Mucosa of stomach (tissue), 1 donor: ENCODE data around the gene HSP90AA1.
"Not testable (repeated sequence)": the region's sequence is repeated elsewhere in the genome, so short reads cannot be mapped to it uniquely, and the experiment has no call there.

Experiments used
- H3K27me3 ChIP-seq: one replicate; pipeline ENCODE4 v1.7.0; 2013; ENCODE audit warnings: mild to moderate bottlenecking, low read length; ENCODE audit not compliant: control insufficient read depth, insufficient read depth
- H3K36me3 ChIP-seq: one replicate; pipeline ENCODE4 v1.7.0; 2013; ENCODE audit warnings: low read length; ENCODE audit not compliant: control insufficient read depth, insufficient read depth
- H3K4me1 ChIP-seq: one replicate; pipeline ENCODE4 v1.7.0; 2013; ENCODE audit warnings: mild to moderate bottlenecking, low read length; ENCODE audit not compliant: control insufficient read depth, insufficient read depth
- H3K4me3 ChIP-seq: one replicate; pipeline ENCODE4 v1.7.0; 2013; ENCODE audit warnings: low read length
- H3K9ac ChIP-seq: one replicate; pipeline ENCODE4 v1.7.0; 2013; ENCODE audit warnings: mild to moderate bottlenecking, low read length, moderate library complexity
- H3K9me3 ChIP-seq: one replicate; pipeline ENCODE4 v1.7.0; 2013; ENCODE audit warnings: mild to moderate bottlenecking, low read length, moderate library complexity; ENCODE audit not compliant: control insufficient read depth
- donor health status: Pancreatic carcinoma.

HSP90AA1 gene

DNA sequence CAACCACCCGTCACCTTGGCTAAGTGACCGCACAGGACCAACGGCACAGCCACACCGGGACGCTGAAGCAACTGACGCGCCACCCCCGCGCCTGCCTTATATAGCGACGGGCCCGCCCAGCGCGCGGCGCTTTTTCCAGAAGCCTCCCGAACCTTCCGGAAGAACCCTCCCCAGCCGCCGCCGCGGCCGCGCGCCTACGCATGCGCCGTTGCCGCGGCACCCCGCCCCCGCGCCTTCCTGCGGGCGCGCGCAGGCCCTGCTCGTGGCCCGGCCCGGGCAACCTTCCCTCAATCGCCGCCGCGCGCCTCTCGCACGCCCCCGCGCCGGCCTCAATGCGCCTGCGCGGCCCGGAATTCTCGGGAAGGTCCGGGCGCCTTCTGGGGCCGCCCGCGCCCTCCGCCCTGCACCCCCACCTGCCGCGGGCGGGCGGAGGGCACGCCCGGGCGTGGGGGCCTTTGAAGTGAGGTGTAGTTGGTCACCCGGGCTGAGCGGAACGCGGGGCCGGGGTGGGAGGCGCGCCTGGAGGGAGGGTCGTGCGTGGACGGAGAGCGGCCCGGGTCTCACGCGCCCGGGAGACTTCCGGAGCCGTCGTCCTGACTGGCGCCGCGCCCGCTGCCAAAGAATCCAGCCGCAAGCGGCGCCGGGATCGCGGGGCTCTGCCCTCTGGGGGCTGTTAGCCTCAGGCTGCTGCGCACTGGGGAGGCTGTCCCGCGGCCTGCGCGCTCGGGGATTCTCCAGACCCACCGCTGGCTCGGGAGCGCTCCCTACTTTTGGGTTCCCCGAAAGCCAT is at the start of gene HSP90AA1:
HSP90AA1 (minus strand) TSS at position 73 of the 790 bp plus-strand sequence. CDS start 666 bp downstream, outside the sequence.
- Histone ChIP-seq H3K9me3 (no peaks in the 10 kb centered on the region), H3K4me3 (peak within 1 kb of the TSS; percentile 80), H3K4me1 (peaks cover 25% of the 10 kb centered on the region), H3K36me3 (peaks cover 9% of the 10 kb centered on the region), H3K9ac (peak within 1 kb of the TSS; percentile 97), H3K27me3 (no peaks in the 10 kb centered on the region)

DNA sequence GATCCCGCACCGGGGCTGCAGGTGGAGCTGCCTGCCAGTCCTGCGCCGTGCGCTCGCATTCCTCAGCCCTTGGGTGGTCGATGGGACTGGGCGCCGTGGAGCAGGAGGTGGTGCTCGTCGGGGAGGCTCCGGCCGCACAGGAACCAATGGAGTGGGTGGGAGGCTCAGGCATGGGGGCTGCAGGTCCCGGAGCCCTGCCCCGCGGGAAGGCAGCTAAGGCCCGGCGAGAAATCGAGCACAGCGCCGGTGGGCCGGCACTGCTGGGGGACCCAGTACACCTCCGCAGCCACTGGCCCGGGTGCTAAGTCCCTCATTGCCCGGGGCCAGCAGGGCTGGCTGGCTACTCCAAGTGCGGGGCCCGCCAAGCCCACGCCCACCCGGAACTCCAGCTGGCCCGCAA is 48.6 kb upstream of the HSP90AA1 start:
- H3K27me3 ChIP-seq, H3K9ac ChIP-seq, H3K9me3 ChIP-seq, H3K4me3 ChIP-seq, H3K36me3 ChIP-seq, H3K4me1 ChIP-seq: not testable (repeated sequence)

DNA sequence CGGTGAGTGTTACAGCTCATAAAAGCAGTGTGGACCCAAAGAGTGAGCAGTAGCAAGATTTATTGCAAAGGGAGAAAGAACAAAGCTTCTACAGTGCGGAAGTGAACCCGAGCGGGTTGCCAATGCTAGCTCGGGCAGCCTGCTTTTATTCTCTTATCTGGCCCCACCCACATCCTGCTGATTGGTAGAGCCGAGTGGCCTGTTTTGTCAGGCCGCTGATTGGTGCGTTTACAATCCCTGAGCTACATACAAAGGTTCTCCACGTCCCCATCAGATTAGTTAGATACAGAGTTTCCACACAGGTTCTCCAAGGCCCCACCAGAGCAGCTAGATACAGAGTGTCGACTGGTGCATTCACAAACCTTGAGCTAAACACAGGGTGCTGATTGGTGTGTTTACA is 47.9 kb upstream of the HSP90AA1 start:
- H3K9me3 ChIP-seq, H3K4me1 ChIP-seq, H3K27me3 ChIP-seq, H3K9ac ChIP-seq, H3K4me3 ChIP-seq, H3K36me3 ChIP-seq: not testable (repeated sequence)

DNA sequence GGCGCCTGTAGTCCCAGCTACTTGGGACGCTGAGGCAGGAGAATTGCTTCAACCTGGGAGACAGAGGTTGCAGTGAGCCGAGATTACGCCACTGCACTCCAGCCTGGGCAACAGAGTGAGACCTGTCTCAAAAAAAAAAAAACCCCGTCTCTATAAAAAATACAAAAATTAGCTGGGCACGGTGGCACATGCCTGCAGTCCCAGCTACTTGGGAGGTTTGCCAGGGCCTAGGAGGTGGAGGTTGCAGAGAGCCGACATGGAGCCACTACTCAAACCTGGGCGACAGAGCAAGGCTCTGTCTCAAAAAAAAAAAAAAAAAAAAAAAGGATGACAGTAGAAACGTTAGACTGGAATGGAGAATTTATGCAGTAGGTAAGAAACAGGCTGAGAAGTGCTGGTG is 47.2 kb upstream of the HSP90AA1 start:
- not testable (repeated sequence) for H3K4me3 ChIP-seq, H3K27me3 ChIP-seq, H3K9ac ChIP-seq, H3K9me3 ChIP-seq, H3K36me3 ChIP-seq, H3K4me1 ChIP-seq

DNA sequence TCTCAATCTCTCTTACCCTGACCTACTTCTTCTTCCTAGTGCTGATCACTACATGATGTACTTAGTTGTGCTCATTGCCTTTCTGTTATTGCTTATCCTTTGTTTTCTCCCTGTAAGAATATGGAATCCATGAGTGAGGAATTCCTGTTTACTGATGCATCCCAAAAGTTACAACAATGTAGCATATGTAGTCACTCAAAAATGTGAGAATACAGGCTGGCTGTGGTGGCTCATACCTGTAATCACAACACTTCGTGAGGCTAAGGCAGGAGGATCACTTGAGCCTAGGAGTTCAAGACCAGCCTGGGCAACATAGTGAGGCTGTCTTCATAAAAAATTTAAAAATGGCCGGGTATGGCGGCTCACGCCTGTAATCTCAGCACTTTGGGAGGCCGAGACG is 44.9 kb upstream of the HSP90AA1 start:
- Histone ChIP-seq H3K4me3 (no peak overlapping the region), H3K27me3 (no peaks in the 10 kb centered on the region), H3K36me3 (no peaks in the 10 kb centered on the region), H3K9ac (no peak overlapping the region), H3K9me3 (no peaks in the 10 kb centered on the region), H3K4me1 (no peaks in the 10 kb centered on the region)

DNA sequence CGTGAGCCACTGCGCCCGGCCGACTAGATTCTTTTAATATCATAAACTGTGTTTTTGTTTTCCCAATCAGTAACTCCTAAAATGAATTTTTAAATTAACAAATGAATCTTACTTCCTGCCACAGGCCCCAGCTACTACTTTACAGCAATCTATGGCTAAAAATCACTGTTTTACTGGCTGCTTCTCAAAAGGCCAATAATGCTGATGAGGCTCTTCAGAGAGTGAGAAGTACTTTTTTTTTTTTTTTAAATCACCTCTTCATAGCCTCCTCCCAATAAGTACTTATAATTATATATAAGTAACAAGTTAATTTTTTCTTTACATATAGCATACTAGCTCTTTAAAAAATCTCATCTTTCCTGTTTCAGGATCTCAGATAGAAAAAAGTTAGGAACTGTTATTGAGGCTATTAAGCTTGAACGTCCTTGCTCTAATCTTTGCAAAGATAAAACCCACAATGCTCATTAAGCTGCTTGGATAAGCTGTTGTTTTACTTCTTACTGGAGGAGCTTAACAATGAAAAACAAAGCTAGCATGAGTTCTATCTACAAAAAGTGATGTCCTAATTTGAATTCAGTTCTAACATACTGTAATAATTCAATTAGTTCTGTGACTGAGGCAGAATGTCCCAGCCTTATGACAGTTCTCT is 40.1 kb upstream of the HSP90AA1 start:
- no peaks in the 10 kb centered on the region for H3K27me3 ChIP-seq
- H3K36me3 ChIP-seq: no peaks in the 10 kb centered on the region
- H3K4me1 ChIP-seq: peaks cover 4% of the 10 kb centered on the region
- H3K9ac ChIP-seq: no peak overlapping the region
- H3K4me3 ChIP-seq: no peak overlapping the region
- H3K9me3 ChIP-seq: no peaks in the 10 kb centered on the region

DNA sequence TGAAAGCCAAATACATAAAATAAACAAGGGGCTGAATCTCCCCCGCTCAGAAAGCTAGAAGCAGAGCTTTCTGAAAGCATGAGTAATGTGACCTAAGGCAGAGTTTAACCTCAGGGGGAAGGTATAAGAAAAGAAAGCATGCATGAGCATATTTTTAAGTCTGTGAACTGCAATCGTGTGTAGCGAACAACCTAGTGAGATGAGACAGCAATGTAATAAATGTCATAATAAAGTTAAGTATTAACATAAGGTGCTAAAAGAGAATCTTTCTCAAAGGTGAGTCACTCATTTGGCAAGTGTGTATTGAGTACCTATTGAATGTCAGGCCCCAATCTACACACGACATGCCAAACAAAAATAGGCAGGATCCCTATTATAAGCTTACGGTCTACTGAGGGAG is 38.7 kb upstream of the HSP90AA1 start:
- Histone ChIP-seq H3K36me3 (no peaks in the 10 kb centered on the region), H3K4me3 (no peak overlapping the region), H3K4me1 (peaks cover 4% of the 10 kb centered on the region), H3K9me3 (no peaks in the 10 kb centered on the region), H3K27me3 (no peaks in the 10 kb centered on the region), H3K9ac (no peak overlapping the region)

DNA sequence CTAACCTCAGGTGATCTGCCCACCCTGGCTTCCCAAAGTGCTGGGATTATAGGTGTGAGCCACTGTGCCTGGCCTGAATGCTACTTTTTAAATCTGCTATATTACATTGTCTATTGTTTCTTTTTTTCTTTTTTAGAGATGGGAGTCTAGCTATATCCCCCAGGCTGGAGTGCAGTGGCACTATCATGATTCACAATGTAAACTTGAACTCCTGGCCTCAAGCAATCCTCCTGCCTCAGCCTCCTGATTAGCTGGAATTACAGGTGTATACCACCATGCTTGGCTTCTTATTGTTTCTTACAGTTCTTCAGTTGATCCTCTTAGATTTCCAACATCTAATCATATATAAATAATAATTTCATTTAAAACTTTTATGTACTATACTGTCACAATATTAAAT is 37.6 kb upstream of the HSP90AA1 start:
- peaks cover 4% of the 10 kb centered on the region for H3K4me1 ChIP-seq
- H3K27me3 ChIP-seq: no peaks in the 10 kb centered on the region
- no peak overlapping the region for H3K4me3 ChIP-seq
- no peaks in the 10 kb centered on the region for H3K9me3 ChIP-seq
- H3K36me3 ChIP-seq: no peaks in the 10 kb centered on the region
- no peak overlapping the region for H3K9ac ChIP-seq

DNA sequence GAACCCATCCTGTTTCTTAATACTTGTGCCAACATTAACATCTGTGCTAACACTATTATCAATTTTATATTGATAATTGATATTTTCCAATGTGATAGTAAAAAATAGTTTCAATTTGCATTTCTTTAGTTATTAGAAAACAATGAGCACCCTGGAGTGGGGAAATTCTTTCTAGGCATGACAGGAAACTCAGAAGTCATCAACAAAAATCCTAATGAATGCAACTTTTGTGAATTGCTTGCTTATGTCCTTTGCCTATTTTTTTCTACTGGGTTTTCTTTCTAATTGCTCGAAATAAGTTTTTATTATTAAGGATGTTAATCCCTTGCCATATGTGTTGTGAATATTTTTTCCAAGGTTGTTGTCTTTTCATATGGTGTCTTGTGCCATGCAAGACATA is 34.7 kb upstream of the HSP90AA1 start:
- H3K4me1 ChIP-seq: peaks cover 4% of the 10 kb centered on the region
- H3K36me3 ChIP-seq: no peaks in the 10 kb centered on the region
- no peak overlapping the region for H3K9ac ChIP-seq
- no peaks in the 10 kb centered on the region for H3K9me3 ChIP-seq
- H3K27me3 ChIP-seq: no peaks in the 10 kb centered on the region
- no peak overlapping the region for H3K4me3 ChIP-seq

DNA sequence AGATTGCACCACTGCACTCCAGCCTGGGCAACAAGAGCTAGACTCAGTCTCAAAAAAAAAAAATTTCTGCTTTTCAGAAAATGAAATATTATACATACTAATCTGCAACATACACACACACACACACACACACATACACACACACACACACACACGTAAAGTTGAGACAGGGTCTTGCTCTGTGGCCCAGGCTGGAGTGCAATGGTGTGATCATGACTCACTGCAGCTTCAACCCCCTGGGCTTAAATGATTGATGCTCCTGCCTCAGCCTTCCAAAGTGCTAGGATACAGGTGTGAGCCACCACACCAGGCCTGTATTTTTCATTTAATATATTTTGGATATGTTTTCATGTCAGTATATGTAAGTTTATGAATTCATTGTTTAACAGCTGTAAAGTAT is 34.0 kb upstream of the HSP90AA1 start:
- H3K4me3 ChIP-seq: no peak overlapping the region
- no peak overlapping the region for H3K9ac ChIP-seq
- no peaks in the 10 kb centered on the region for H3K27me3 ChIP-seq
- no peaks in the 10 kb centered on the region for H3K36me3 ChIP-seq
- no peaks in the 10 kb centered on the region for H3K9me3 ChIP-seq
- H3K4me1 ChIP-seq: peaks cover under 1% of the 10 kb centered on the region

DNA sequence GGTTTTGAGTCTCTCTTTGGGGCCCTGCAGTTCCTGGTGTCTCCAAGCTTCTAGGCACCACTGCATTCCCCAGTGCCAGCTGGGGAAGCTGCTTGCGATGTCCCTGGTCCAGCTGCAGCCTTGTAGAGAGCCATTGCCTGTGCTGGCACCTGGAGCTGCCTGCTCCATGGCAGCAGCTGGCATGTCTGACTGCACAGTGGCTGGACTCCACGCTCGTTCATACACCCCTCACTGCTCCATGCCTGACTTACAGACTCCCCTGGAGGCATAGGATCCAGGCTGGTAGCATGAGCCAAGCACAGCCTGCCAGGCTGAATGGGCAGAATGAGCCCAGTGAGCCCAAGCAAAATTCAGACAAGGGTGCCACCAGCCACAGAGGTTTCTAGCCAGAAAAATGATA is 31.0 kb upstream of the HSP90AA1 start:
- no peaks in the 10 kb centered on the region for H3K27me3 ChIP-seq
- no peaks in the 10 kb centered on the region for H3K36me3 ChIP-seq
- no peaks in the 10 kb centered on the region for H3K4me1 ChIP-seq
- H3K4me3 ChIP-seq: no peak overlapping the region
- H3K9ac ChIP-seq: no peak overlapping the region
- no peaks in the 10 kb centered on the region for H3K9me3 ChIP-seq

DNA sequence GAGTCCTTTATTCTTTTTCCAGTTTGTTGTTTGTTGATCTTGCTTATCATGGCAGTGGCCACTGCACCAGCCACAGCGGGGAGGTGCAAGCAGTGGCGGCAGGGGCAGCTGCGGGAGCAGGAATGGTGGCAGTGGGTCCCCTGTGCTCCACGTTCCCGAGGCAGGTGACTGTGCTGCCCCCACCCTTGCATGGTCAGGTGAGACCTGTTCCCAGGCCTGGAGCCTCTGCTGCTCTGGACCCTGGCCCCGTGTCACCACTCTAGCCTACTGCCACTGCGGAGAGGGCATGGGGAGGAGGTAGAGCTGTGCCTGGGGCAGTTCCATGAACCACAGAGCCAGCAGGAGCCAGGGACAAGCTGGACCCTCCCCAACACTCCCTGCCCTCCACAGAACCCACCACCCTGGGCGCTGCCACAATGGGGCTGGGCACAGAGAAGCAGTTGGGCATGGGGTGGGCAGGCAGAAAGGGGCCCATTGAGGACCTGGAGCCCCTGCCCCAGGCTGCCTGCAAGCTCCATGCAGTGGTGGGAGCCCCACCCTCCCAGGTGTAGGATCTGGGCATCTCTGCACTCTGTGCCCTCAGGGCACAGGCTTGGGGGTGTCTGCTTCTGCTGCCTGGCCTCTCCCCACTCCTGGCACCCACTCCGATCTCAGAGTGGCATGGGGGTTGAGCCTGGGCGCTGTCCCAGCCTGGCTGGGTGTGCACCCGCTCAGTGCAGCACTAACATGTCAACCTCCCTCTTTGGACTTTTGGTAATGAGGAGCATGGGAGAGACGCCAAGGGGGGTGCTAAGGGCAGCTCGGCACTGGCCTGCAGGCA is 29.7 kb upstream of the HSP90AA1 start:
- no peaks in the 10 kb centered on the region for H3K27me3 ChIP-seq
- no peaks in the 10 kb centered on the region for H3K9me3 ChIP-seq
- H3K4me1 ChIP-seq: no peaks in the 10 kb centered on the region
- H3K4me3 ChIP-seq: no peak overlapping the region
- H3K36me3 ChIP-seq: no peaks in the 10 kb centered on the region
- H3K9ac ChIP-seq: no peak overlapping the region
